AG10803 (cell line): Measurements from ENCODE around the gene FKBP2.

Experiments used
- DNase-seq: peaks from one replicate; pipeline ENCODE4 v3.0.0; 2010; ENCODE audit warnings: low read depth
- H3K4me3 ChIP-seq: 2 replicates; pipeline ENCODE4 v1.5.1; 2011; ENCODE audit warnings: mild to moderate bottlenecking, low read length, control low read depth
- CTCF ChIP-seq: conservative IDR thresholded peaks from 2 replicates; pipeline ENCODE4 v1.5.1; 2011; ENCODE audit warnings: mild to moderate bottlenecking, low read length, control low read depth, inconsistent platforms

FKBP2 gene

DNA sequence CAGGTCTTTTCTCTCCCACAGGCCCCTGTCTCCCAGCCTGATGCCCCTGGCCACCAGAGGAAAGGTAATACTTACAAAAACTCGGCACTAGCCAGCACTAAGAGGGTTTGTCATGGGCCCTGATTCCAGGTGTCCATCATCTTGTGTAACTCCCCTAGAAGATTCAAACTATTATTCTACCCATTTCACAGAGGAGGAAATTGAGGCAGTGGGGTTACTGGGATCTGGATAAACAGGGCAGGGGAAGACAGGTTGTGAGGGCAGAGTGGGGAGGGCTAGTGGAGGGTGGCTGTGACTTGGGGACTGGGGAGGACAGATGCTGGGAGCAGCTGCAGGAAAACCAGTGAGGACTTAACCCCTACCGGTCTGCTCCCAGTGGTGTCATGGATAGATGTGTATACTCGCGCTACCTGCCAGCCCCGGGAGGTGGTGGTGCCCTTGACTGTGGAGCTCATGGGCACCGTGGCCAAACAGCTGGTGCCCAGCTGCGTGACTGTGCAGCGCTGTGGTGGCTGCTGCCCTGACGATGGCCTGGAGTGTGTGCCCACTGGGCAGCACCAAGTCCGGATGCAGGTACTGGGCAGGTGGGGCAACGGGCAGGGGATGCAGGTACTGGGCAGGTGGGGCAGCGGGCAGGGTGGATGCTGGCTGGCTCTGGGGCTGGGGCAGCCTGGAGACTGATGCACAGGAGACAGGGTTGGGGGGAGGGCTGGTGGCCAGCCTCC, 5.3 kb upstream of the FKBP2 start:
- no peak for TF ChIP-seq CTCF
- no peak for DNase-seq
- H3K4me3 ChIP-seq = peak overlapping the region; percentile 65

DNA sequence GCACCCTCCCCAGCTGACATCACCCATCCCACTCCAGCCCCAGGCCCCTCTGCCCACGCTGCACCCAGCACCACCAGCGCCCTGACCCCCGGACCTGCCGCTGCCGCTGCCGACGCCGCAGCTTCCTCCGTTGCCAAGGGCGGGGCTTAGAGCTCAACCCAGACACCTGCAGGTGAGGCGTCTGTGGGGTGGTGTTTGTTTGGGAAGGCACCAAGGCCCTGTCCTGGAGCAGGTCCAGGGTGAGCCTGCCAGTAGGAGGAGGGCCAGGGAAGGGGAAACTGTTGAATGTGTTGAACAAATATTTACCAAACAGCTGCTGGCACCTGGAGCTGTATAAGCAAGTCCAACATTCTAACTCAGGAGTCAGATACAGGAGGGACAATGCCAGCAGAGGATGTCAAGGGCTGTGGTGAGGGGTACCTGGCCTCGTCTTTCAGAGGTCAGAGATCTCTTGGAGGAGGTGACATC, 3.4 kb upstream of the FKBP2 start:
- no peak for DNase-seq
- no peak overlapping the region for H3K4me3 ChIP-seq
- TF ChIP-seq CTCF = no peak

GRCh38 chr11:64238076-64238475, 2.8 kb upstream of the FKBP2 start:
- TF ChIP-seq CTCF = no peak
- no peak for DNase-seq
- H3K4me3 ChIP-seq = no peak overlapping the region

DNA sequence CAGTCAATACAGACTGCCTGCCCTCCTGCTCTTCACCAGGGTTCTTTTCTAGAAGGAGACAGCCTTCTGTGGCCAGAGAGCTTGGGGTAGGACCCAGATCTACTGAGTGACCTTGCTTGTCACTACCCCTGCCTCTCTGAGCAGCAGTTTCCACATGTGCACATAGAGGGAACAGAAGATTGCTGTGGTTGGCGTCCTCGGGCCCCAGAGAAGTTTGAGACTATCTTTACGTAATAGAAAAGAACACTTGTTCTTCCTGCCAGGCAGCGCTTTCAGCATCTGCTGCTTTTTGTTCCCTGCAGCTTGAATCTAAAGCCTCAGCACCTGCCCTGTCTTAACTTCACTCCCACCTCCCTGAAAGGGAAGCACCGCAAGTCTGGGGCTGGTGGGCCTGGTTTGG, 1.9 kb upstream of the FKBP2 start:
- no peak for TF ChIP-seq CTCF
- H3K4me3 ChIP-seq = no peak overlapping the region
- DNase-seq = no peak

GRCh38 chr11:64239662-64240434, 1.0 kb upstream of the FKBP2 start:
- peak overlapping the region; percentile 79 for H3K4me3 ChIP-seq
- TF ChIP-seq CTCF = no peak
- no peak for DNase-seq

GRCh38 chr11:64241241-64241490, 271 bp downstream of the FKBP2 start:
- no peak for TF ChIP-seq CTCF
- DNase-seq = peak; percentile 99
- peak overlapping the region; percentile 74 for H3K4me3 ChIP-seq
